Glutamatergic neuron (in vitro differentiated cells): ENCODE data around the gene FHIT. TPM values are rescaled to one million over a fixed set of nuclear protein-coding genes. Genes with fewer than 3 reads are reported as not detected.
"Not testable (repeated sequence)": the region's sequence is repeated elsewhere in the genome, so short reads cannot be mapped to it uniquely, and the experiment has no call there.

Experiments
- DNase-seq: peaks from one replicate; pipeline ENCODE4 v3.0.0; 2022
- H3K27ac Mint-ChIP-seq: one replicate; pipeline ENCODE4 v1.8.0; 2020; ENCODE audit warnings: mild to moderate bottlenecking, mixed read lengths, inconsistent platforms; ENCODE audit not compliant: unreplicated experiment
- H3K27me3 Mint-ChIP-seq: one replicate; pipeline ENCODE4 v1.8.0; 2020; ENCODE audit warnings: mild to moderate bottlenecking, moderate library complexity, mixed read lengths, inconsistent platforms; ENCODE audit not compliant: unreplicated experiment
- H3K36me3 Mint-ChIP-seq: one replicate; pipeline ENCODE4 v1.8.0; 2020; ENCODE audit warnings: mild to moderate bottlenecking, mixed read lengths, inconsistent platforms; ENCODE audit not compliant: unreplicated experiment
- H3K4me1 Mint-ChIP-seq: one replicate; pipeline ENCODE4 v1.8.0; 2020; ENCODE audit warnings: mild to moderate bottlenecking, low read depth, mixed read lengths, inconsistent platforms; ENCODE audit not compliant: unreplicated experiment
- H3K4me3 Mint-ChIP-seq: one replicate; pipeline ENCODE4 v1.8.0; 2020; ENCODE audit warnings: mild to moderate bottlenecking, mixed read lengths, inconsistent platforms; ENCODE audit not compliant: unreplicated experiment
- H3K9me3 Mint-ChIP-seq: one replicate; pipeline ENCODE4 v1.8.0; 2020; ENCODE audit warnings: mild to moderate bottlenecking, moderate library complexity, mixed read lengths, inconsistent platforms; ENCODE audit not compliant: unreplicated experiment
- CTCF ChIP-seq: fragments of 200-600 bp; sonication (generic); IDR thresholded peaks from one replicate; pipeline ENCODE4 v1.5.0; 2021; ENCODE audit not compliant: partially characterized antibody, unreplicated experiment
- total RNA-seq: library from RNA; stranded (reverse); fragmentation: NEBNext Ultra II Directional; extraction: Animal tissue kit (Norgen Biotek cat#: 25700); gene quantifications from one replicate; pipeline ENCODE4 v1.2.1, GENCODE V29; 2021; ENCODE audit not compliant: unreplicated experiment

FHIT gene
- total RNA-seq, 1 donor from 2014 or later: 15.2 TPM

GRCh38 chr3:60673123-60673522, 578.1 kb downstream of the FHIT start:
- H3K9me3 Mint-ChIP-seq: no peaks in the 10 kb centered on the region
- H3K4me1 Mint-ChIP-seq: no peaks in the 10 kb centered on the region
- H3K4me3 Mint-ChIP-seq: no peak overlapping the region
- H3K36me3 Mint-ChIP-seq: no peaks in the 10 kb centered on the region
- TF ChIP-seq CTCF: no peak
- no peak overlapping the region for H3K27ac Mint-ChIP-seq
- H3K27me3 Mint-ChIP-seq: no peaks in the 10 kb centered on the region
- DNase-seq: no peak

- H3K27ac Mint-ChIP-seq, H3K27me3 Mint-ChIP-seq, H3K36me3 Mint-ChIP-seq, H3K9me3 Mint-ChIP-seq, H3K4me3 Mint-ChIP-seq, DNase-seq, H3K4me1 Mint-ChIP-seq: not testable (repeated sequence)
Observed at GRCh38 chr3:60672337-60672736, 578.9 kb downstream of the FHIT start.

GRCh38 chr3:60669636-60670035, 581.6 kb downstream of the FHIT start:
- DNase-seq: no peak
- Mint-ChIP-seq H3K27ac (no peak overlapping the region), H3K9me3 (no peaks in the 10 kb centered on the region), H3K4me1 (no peaks in the 10 kb centered on the region), H3K36me3 (no peaks in the 10 kb centered on the region), H3K4me3 (no peak overlapping the region), H3K27me3 (no peaks in the 10 kb centered on the region)
- no peak for TF ChIP-seq CTCF

- peaks cover 4% of the 10 kb centered on the region for H3K9me3 Mint-ChIP-seq
- DNase-seq: no peak
- no peaks in the 10 kb centered on the region for H3K27me3 Mint-ChIP-seq
- H3K4me3 Mint-ChIP-seq: no peak overlapping the region
- TF ChIP-seq CTCF: no peak
- H3K36me3 Mint-ChIP-seq: peaks cover 8% of the 10 kb centered on the region
- no peaks in the 10 kb centered on the region for H3K4me1 Mint-ChIP-seq
- H3K27ac Mint-ChIP-seq: no peak overlapping the region
Observed at GRCh38 chr3:60660026-60660425, 591.2 kb downstream of the FHIT start.

- no peak overlapping the region for H3K4me3 Mint-ChIP-seq
- H3K27ac Mint-ChIP-seq: no peak overlapping the region
- H3K9me3 Mint-ChIP-seq: peaks cover 4% of the 10 kb centered on the region
- H3K4me1 Mint-ChIP-seq: no peaks in the 10 kb centered on the region
- DNase-seq: no peak
- no peaks in the 10 kb centered on the region for H3K27me3 Mint-ChIP-seq
- no peak for TF ChIP-seq CTCF
- H3K36me3 Mint-ChIP-seq: peaks cover 8% of the 10 kb centered on the region
Observed at GRCh38 chr3:60659098-60659497, 592.2 kb downstream of the FHIT start.

GRCh38 chr3:60657972-60658371, 593.3 kb downstream of the FHIT start:
- DNase-seq: no peak
- peaks cover under 1% of the 10 kb centered on the region for H3K27me3 Mint-ChIP-seq
- H3K36me3 Mint-ChIP-seq: peaks cover 8% of the 10 kb centered on the region
- no peaks in the 10 kb centered on the region for H3K9me3 Mint-ChIP-seq
- no peak for TF ChIP-seq CTCF
- H3K4me1 Mint-ChIP-seq: no peaks in the 10 kb centered on the region
- no peak overlapping the region for H3K4me3 Mint-ChIP-seq
- H3K27ac Mint-ChIP-seq: no peak overlapping the region
